Suprapubic skin (tissue), 4 donors: ENCODE results near the gene FH.

Experiments used
- POLR2A ChIP-seq, 2 donors: fragments of 450-650 bp; IDR thresholded peaks; one replicate each; pipeline ENCODE4 v1.6.1; 2017; ENCODE audit warnings: antibody characterized with exemption in 2 of 2, mild to moderate bottlenecking in 2 of 2, moderate library complexity in 2 of 2
- POLR2AphosphoS5 ChIP-seq, 3 donors: sonication (generic); formaldehyde crosslinking; IDR thresholded peaks; one replicate each; pipeline ENCODE4 v1.6.1; 2017; ENCODE audit warnings: antibody characterized with exemption in 3 of 3

DNA sequence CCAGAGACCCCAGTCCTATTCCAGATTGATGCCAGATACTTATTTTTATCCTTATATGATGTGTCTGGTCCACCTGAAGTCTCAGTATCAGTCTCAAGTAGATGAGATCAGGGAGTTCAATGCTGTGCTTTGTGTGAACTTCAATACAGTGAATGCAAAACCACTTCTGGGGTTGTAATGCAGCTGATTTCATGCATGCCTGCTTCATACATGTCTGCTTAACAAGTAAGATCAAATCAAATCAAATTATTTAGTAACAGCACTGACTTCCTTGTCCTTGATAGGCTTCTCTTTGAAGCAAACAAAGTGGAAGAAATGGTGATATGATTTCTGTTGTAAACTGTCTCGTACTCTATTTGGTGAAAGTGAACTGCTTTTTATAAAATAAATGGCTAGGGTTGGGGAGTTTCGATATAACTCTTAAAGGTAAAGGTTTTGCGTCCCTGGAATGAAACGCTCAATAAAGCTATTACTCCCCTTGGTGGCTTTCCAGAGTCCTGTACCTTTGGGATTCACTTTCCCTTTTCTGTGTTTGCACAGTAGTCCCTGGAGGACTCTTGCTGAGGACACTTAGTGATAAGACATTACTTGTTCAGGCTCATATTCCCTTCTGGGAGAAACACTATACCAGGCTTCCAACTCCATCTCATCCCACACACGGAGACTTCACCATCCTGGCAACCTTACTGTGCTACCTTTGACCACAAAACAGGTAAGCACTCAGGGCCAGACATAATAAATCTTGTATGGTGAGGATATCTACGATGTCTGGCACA lies 59.3 kb downstream of the FH start:
- TF ChIP-seq POLR2AphosphoS5 (IDR thresholded peaks at IDR 0.05) (no peak), POLR2A (IDR thresholded peaks at IDR 0.05) (no peak)
